Measurements from ENCODE around the gene MUC4. TPM values are rescaled to one million over a fixed set of nuclear protein-coding genes. Genes with fewer than 3 reads are reported as not detected.

The MUC4 gene
- total and polyA plus RNA-seq, 10 of the 15 experiments (the other 5 are each of a cell fraction or from before 2014, with no cell fraction given), result 0.02 to 0.46 (median 0.27) TPM; not detected in 4

GRCh38 chr3:195859846-195860411, 48.2 kb upstream of the MUC4 start:
- Histone ChIP-seq H3K36me3 (ENCODE audit: control insufficient read depth in 2 of 2, insufficient read depth in 2 of 2, low read length in 1 of 2) (no peaks in the 10 kb centered on the region; a peak in 1 of 4 replicates), H3K4me2 (ENCODE audit: control insufficient read depth, insufficient read depth) (no peak overlapping the region), H3K27me3 (replicated peaks in 1 of 2; ENCODE audit: control insufficient read depth in 2 of 2, insufficient read depth in 2 of 2, low read length in 1 of 2) (no peaks in the 10 kb centered on the region), H3K9ac (ENCODE audit: control insufficient read depth, insufficient read depth, low read length) (no peak overlapping the region), H3K79me2 (ENCODE audit: control insufficient read depth, insufficient read depth, low read length) (no peaks in the 10 kb centered on the region), H3K4me1 (ENCODE audit: control insufficient read depth, insufficient read depth, low read length) (no peaks in the 10 kb centered on the region), H3K9me3 (replicated peaks; ENCODE audit: control insufficient read depth, insufficient read depth, low read length) (no peaks in the 10 kb centered on the region), H4K20me1 (ENCODE audit: control insufficient read depth, insufficient read depth) (no peaks in the 10 kb centered on the region), H2AFZ (ENCODE audit: control insufficient read depth, low read depth, low read length) (no peak overlapping the region), H3K4me3 (no peak overlapping the region), H3K27ac (ENCODE audit: control insufficient read depth, insufficient read depth) (no peak overlapping the region)
- SMC1A ChIA-PET (ENCODE audit: uncharacterized antibody, unreplicated experiment), result interaction anchor here (0.9 to 4.9 kb wide), 7 partner anchors 8 to 61 kb away, joined by 3 to 68 read pairs (median 3); no protein-coding TSS in a partner anchor
- POLR2A ChIA-PET, result interaction anchor here (1.0 to 1.2 kb wide), 2 partner anchors 34 to 37 kb away, joined by 3 read pairs; no protein-coding TSS in a partner anchor
- in situ Hi-C loops (cut with MboI), result loop anchor here (5.0 kb wide), 2 partner anchors 32 to 52 kb away; no protein-coding TSS in a partner anchor
- ATAC-seq (no peak), FAIRE-seq (no peak), DNase-seq (ENCODE audit: low read depth, low spot score) (no peak)
- no TSS peak for BruUV-seq (replicated peaks)
- TF ChIP-seq BRCA1 (IDR thresholded peaks at IDR 0.05; ENCODE audit: low read depth, low read length) (no peak), ZNF384 (IDR thresholded peaks at IDR 0.05; ENCODE audit: borderline replicate concordance, low read depth, low read length) (no peak), TCF7 (IDR thresholded peaks at IDR 0.05; ENCODE audit: borderline replicate concordance) (no peak), ZNF687 (IDR thresholded peaks at IDR 0.05) (no peak), POLR2AphosphoS5 (IDR thresholded peaks at IDR 0.05; ENCODE audit: low read length) (no peak), ASH2L (IDR thresholded peaks at IDR 0.05; ENCODE audit: borderline replicate concordance, low read depth) (no peak), IKZF2 (IDR thresholded peaks at IDR 0.05) (no peak), ELK1 (IDR thresholded peaks at IDR 0.05; ENCODE audit: low read depth, low read length) (no peak), SKIL (IDR thresholded peaks at IDR 0.05; ENCODE audit: low read depth, poor library complexity, severe bottlenecking) (no peak), STAT3 (IDR thresholded peaks at IDR 0.05; ENCODE audit: low read depth, low read length) (no peak), RAD51 (IDR thresholded peaks at IDR 0.05) (no peak), ZZZ3 (IDR thresholded peaks at IDR 0.05; ENCODE audit: control insufficient read depth, insufficient read length, low read depth) (no peak), ZNF207 (IDR thresholded peaks at IDR 0.05; ENCODE audit: borderline replicate concordance) (no peak), POLR2AphosphoS2 (IDR thresholded peaks at IDR 0.05; ENCODE audit: low read depth, low read length) (no peak)
- RAD21 ChIA-PET (ENCODE audit: unreplicated experiment), result interaction anchor here (1.2 to 1.3 kb wide), 5 partner anchors 34 to 55 kb away, joined by 3 to 12 read pairs (median 8); partner anchors contain the start of gene TNK2
- WGBS (ENCODE audit: insufficient coverage, insufficient replicate concordance, low lambda C conversion rate, missing lambda C conversion rate), result 77% methylated on average over 23 of the region's 23 CpGs
- CTCF ChIA-PET, result interaction anchor here (0.5 to 9.3 kb wide), 24 partner anchors 10 to 659 kb away, joined by 3 to 173 read pairs (median 4); partner anchors contain the start of gene TNK2
- intact Hi-C loops (cut with micrococcal nuclease; ENCODE audit: unreplicated experiment), result loop anchor here (1.0 to 10.0 kb wide), 3 partner anchors 34 to 585 kb away; partner anchors contain the start of gene XXYLT1

All from GM12878 (cell line).